ENCODE results near the gene TSSK1B.
"Not testable (repeated sequence)": the region's sequence is repeated elsewhere in the genome, so short reads cannot be mapped to it uniquely, and the experiment has no call there.

The TSSK1B gene

GRCh38 chr5:113397986-113398385 lies 36.8 kb downstream of the TSSK1B start:
- DNase-seq (ENCODE audit: low read depth): not testable (repeated sequence)

- no peak for DNase-seq (ENCODE audit: low read depth)
Measured at GRCh38 chr5:113397046-113397445, 37.7 kb downstream of the TSSK1B start.

- no peak for DNase-seq (ENCODE audit: low read depth)
Measured at GRCh38 chr5:113394658-113395057, 40.1 kb downstream of the TSSK1B start.

DNA sequence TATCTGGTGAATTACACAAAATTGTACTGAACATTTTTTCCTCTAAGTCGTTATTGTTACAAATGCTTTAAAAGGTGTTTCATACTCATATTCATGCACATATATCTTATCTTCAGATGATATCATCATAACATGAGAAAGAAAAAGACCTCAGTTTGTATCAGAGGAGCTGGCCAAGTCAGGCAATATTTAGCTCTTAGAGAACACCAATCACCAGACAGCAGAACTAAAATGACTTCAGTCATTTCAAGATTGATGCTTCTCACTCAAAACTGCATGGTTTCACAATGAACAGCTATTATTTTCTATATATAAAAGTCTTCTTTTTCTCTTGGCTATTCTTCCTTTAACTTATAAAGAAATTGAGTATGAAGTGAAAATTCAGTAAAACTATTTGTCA lies 44.6 kb downstream of the TSSK1B start:
- DNase-seq (ENCODE audit: low read depth): no peak

- no peak for DNase-seq (ENCODE audit: low read depth)
Measured at GRCh38 chr5:113389116-113389515, 45.7 kb downstream of the TSSK1B start.

DNA sequence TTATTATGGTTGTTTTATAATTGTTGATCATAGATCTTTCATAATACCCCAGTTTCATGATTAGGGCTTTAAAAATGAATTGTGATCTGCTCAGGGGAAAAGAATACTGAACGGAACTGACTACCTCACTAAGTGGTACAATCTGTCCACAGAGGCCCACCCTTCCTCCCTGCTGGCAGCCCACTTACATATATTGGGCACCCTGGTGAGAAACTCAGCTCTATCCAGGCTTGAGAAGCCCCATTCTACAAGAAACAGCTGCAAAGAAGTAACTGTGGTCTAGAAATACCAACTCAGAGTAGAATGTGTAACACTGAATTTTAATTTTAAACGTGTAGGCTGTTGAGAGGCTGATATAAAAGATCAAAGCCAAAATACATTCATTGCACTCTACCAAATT lies 46.9 kb downstream of the TSSK1B start:
- DNase-seq (ENCODE audit: low read depth): no peak

GRCh38 chr5:113384782-113385285 lies 50.0 kb downstream of the TSSK1B start:
- no peak for DNase-seq (ENCODE audit: low read depth)

GRCh38 chr5:113382731-113383130 lies 52.1 kb downstream of the TSSK1B start:
- DNase-seq (ENCODE audit: low read depth): no peak
